Central memory CD8-positive, alpha-beta T cell (primary cell): Measurements from ENCODE around the gene RGS21.

Experiments
- ATAC-seq: fragments of 150-1000 bp; cut with Tn5 transposase; replicated peaks from 2 replicates; pipeline ENCODE4 v1.10.0; 2022; ENCODE audit warnings: mild to moderate bottlenecking, moderate FRiP score, moderate number of reproducible peaks; ENCODE audit not compliant: poor library complexity, severe bottlenecking; ENCODE audit errors: extremely low read depth
- DNase-seq, 2 donors: peaks; one replicate each; pipeline ENCODE4 v3.0.0; 2021; ENCODE audit warnings: low spot score in 2 of 2
- H3K27ac Mint-ChIP-seq: one replicate; pipeline ENCODE4 v1.8.0; 2022; ENCODE audit warnings: low read depth, mild to moderate bottlenecking, moderate library complexity, mixed read lengths
- H3K27me3 Mint-ChIP-seq: one replicate; pipeline ENCODE4 v1.8.0; 2022; ENCODE audit warnings: mixed read lengths
- H3K36me3 Mint-ChIP-seq: one replicate; pipeline ENCODE4 v1.8.0; 2022; ENCODE audit warnings: mild to moderate bottlenecking, moderate library complexity, mixed read lengths; ENCODE audit not compliant: insufficient read depth
- H3K4me1 Mint-ChIP-seq: one replicate; pipeline ENCODE4 v1.8.0; 2022; ENCODE audit warnings: mixed read lengths
- H3K4me3 Mint-ChIP-seq: one replicate; pipeline ENCODE4 v1.8.0; 2022; ENCODE audit warnings: mild to moderate bottlenecking, moderate library complexity, mixed read lengths
- H3K9me3 Mint-ChIP-seq: one replicate; pipeline ENCODE4 v1.8.0; 2022; ENCODE audit warnings: mixed read lengths

RGS21 gene

DNA sequence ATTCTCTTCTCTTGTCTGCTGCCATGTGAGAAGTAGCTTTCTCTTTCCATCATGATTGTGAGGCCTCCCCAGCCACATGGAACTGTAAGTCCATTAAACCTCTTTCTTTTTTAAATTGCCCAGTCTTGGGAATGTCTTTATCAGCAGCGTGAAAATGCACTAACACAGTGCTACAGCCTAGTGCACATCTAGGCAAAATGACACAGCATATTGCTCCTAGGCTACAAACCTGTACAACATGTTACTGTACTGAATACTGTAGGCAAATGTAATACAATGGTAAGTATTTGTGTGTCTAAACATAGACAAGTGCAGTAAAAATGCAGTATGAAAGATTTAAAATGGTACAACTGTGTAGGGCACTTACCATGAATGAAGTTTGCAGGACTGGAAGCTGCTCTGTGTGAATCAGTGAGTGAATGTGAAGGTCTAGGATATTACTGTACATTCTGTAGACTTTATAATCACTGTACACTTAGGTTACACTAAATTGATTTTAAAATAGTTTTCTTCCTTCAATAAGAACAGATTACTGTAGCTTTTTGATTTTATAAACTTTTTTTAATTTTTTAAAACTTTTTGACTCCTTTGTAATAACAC, 69.4 kb downstream of the RGS21 start:
- no peaks in the 10 kb centered on the region for H3K36me3 Mint-ChIP-seq
- no peaks in the 10 kb centered on the region for H3K4me1 Mint-ChIP-seq
- peaks cover 5% of the 10 kb centered on the region for H3K9me3 Mint-ChIP-seq
- no peak overlapping the region for H3K4me3 Mint-ChIP-seq
- ATAC-seq (no peak), DNase-seq (no peak)
- no peaks in the 10 kb centered on the region for H3K27me3 Mint-ChIP-seq
- no peak overlapping the region for H3K27ac Mint-ChIP-seq

DNA sequence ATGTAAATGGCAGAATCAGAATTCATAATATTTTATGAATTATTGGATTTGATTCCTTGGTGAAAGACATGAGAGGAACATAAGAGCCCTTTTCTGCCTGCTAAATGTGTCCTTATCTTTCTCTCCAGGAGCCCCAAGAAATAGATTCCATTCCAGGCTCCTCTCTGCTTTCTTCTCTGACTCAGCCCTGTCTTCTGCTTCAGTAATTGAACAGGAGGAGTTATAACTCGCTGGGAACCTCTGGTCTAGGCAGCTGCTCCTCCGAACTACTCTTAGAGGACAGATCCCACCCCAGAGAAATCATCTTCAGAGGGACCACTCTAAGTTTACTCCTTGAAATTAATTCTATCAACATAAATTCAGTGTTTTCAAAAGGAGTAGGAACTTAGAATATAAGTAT, 78.4 kb downstream of the RGS21 start:
- Mint-ChIP-seq H3K36me3 (no peaks in the 10 kb centered on the region), H3K27me3 (no peaks in the 10 kb centered on the region)

DNA sequence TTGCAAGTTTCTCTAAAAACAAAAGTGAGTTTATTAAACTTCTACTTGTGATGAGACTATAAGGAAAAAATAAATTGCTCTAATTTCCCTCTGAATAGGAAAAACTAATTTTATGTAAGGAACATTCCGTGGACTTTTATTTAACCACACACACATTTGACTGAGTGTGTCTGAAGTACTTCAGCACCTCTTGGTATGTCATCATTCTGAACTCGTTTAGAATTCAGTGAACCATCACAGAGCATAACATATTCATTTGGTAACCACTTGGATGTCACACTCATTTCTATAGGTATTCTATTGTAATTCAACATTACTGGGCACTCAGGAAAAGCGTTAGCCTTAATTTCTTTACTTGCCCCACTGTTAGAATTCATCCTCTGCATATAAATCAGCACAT, 79.1 kb downstream of the RGS21 start:
- Mint-ChIP-seq H3K36me3 (no peaks in the 10 kb centered on the region), H3K27ac (no peak overlapping the region), H3K9me3 (no peaks in the 10 kb centered on the region), H3K4me3 (no peak overlapping the region), H3K4me1 (no peaks in the 10 kb centered on the region), H3K27me3 (no peaks in the 10 kb centered on the region)
- ATAC-seq (no peak), DNase-seq (no peak)

More for the DNA sequence above, 78.4 kb downstream of the RGS21 start:
- no peak for DNase-seq
- no peak overlapping the region for H3K27ac Mint-ChIP-seq
- no peaks in the 10 kb centered on the region for H3K4me1 Mint-ChIP-seq
- no peaks in the 10 kb centered on the region for H3K9me3 Mint-ChIP-seq
- ATAC-seq, result no peak
- no peak overlapping the region for H3K4me3 Mint-ChIP-seq

DNA sequence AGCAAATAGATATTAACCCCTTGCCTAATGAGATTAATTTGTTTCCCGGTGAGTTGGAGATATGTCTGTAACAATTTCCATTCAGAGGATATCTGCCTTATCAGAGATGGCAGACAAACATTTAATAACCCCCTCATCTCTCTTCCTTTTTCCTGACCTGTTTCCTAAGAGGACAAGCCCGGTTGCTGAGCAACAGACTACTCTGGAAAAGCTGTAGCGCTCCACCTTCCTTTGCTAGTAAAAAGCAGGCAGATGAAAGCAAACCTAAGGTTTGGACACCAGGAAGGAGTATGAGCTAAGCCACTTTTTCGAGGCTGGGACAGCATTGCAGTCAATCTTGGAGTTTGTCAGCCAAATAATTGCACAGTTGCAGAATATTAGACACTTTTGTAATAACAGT, 82.4 kb downstream of the RGS21 start:
- no peak for DNase-seq
- Mint-ChIP-seq H3K9me3 (no peaks in the 10 kb centered on the region), H3K27ac (no peak overlapping the region), H3K36me3 (no peaks in the 10 kb centered on the region), H3K27me3 (no peaks in the 10 kb centered on the region), H3K4me1 (peaks cover 5% of the 10 kb centered on the region), H3K4me3 (no peak overlapping the region)
- ATAC-seq, result no peak

DNA sequence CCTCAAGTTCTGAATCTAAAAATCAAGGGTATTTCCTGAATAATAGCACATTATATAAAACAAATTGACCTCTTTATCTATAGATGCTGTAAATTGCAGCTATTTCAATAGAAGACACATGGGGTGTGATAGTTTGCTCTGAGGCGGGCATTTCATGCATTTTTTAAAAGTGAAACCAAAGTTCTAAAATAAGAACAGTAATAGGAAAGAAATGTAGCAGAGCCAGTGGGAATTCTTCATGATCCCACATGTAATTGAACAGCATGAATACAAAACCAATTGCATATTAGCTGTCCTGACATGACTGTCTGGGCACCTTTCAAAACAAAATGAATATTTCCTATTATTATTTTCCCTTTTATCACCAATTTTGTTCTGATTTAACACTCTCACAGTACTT, 85.0 kb downstream of the RGS21 start:
- H3K36me3 Mint-ChIP-seq, result no peaks in the 10 kb centered on the region
- H3K27ac Mint-ChIP-seq, result no peak overlapping the region
- no peaks in the 10 kb centered on the region for H3K9me3 Mint-ChIP-seq
- H3K4me3 Mint-ChIP-seq, result no peak overlapping the region
- peaks cover 5% of the 10 kb centered on the region for H3K4me1 Mint-ChIP-seq
- ATAC-seq (no peak), DNase-seq (no peak)
- H3K27me3 Mint-ChIP-seq, result no peaks in the 10 kb centered on the region

DNA sequence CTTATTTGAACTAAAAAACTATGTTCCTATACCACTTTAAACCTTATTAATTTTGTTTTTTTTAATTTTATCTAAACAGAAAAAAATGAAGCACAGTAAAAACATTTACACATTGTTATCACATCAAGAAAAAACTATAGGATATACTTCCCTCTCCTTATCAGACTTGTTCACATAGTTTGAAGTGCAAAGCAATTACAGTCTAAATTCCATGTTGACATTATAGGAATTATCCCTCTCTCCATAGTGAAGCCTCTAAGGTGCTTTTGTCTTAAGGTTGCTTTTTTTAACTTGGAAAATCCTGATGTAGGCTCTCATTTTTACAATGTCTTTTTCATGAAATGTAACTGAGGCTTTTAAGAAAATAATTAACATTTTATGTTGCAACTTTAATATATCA, 85.8 kb downstream of the RGS21 start:
- Mint-ChIP-seq H3K4me1 (peaks cover 5% of the 10 kb centered on the region), H3K9me3 (no peaks in the 10 kb centered on the region), H3K27me3 (no peaks in the 10 kb centered on the region), H3K27ac (no peak overlapping the region), H3K36me3 (no peaks in the 10 kb centered on the region), H3K4me3 (no peak overlapping the region)
- no peak for ATAC-seq
- no peak for DNase-seq

DNA sequence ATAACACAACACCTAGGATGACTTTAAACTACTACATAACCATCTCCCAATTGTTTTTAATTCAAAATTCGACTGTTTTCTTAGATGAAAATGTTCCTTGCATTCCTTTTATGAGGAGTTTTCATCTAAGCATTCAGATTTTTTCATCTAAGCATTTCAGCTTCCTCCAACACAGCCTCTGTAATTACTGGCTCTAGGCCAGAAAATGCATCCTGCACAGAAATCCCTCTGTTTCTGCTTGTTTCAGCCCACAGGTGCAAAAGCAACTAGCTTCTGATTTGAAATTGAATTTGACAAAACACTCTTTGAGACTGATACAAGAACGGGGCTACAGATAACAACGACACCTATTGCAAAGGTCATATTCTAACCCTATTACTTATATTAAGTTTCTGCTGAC, 90.4 kb downstream of the RGS21 start:
- Mint-ChIP-seq H3K4me3 (no peak overlapping the region), H3K27ac (no peak overlapping the region), H3K27me3 (no peaks in the 10 kb centered on the region), H3K4me1 (no peaks in the 10 kb centered on the region), H3K36me3 (no peaks in the 10 kb centered on the region), H3K9me3 (no peaks in the 10 kb centered on the region)
- no peak for ATAC-seq
- DNase-seq, result no peak
